Immature natural killer cell (primary cell): ENCODE results near the gene TNFRSF13B. TPM values are rescaled to one million over a fixed set of nuclear protein-coding genes. Genes with fewer than 3 reads are reported as not detected.

Experiments
- polyA plus RNA-seq, 3 donors: library from polyadenylated mRNA; unstranded; fragments of 300-500 nt; fragmentation: Illumina TruSeq; gene quantifications; one replicate each; pipeline ENCODE4 v1.2.3, GENCODE V29; 2021

The TNFRSF13B gene
- polyA plus RNA-seq, 3 donors from 2014 or later = not detected

Other genes starting within 250 kb of the TNFRSF13B start
- gene MPRIP, start 70.3 kb upstream of the TNFRSF13B start, polyA plus RNA-seq = 10 to 100 TPM in 1 of 3 donors, 1 to 10 TPM in 2; 1.2 to 15.1 (median 4.2) TPM
- 1 to 10 TPM in 2 of 3 donors, under 1 TPM in 1; 0.41 to 2.5 (median 1.4) TPM for gene PLD6, start 234.2 kb upstream of the TNFRSF13B start, polyA plus RNA-seq